GM04504 (cell line): Measurements from ENCODE around the gene FRMPD1.
"Not testable (repeated sequence)": the region's sequence is repeated elsewhere in the genome, so short reads cannot be mapped to it uniquely, and the experiment has no call there.

ENCODE experiments used
- DNase-seq: peaks from one replicate; pipeline ENCODE4 v3.0.0-alpha.2; 2012; ENCODE audit warnings: low read depth

FRMPD1 gene

GRCh38 chr9:37650873-37651768 is at the start of gene FRMPD1:
Gene FRMPD1 (plus strand): TSS chr9:37650954. CDS start chr9:37692642, 41,688 bp downstream.
- no peak for DNase-seq

- not testable (repeated sequence) for DNase-seq
Observed at GRCh38 chr9:37602061-37602460, 48.7 kb upstream of the FRMPD1 start.

GRCh38 chr9:37602817-37603216 is 47.9 kb upstream of the FRMPD1 start:
- DNase-seq: no peak

GRCh38 chr9:37604296-37604695 is 46.5 kb upstream of the FRMPD1 start:
- no peak for DNase-seq

GRCh38 chr9:37608250-37608649 is 42.5 kb upstream of the FRMPD1 start:
- no peak for DNase-seq

GRCh38 chr9:37609735-37610397 is 40.9 kb upstream of the FRMPD1 start:
- no peak for DNase-seq

GRCh38 chr9:37611014-37611413 is 39.7 kb upstream of the FRMPD1 start:
- no peak for DNase-seq

- no peak for DNase-seq
Observed at GRCh38 chr9:37611961-37612360, 38.8 kb upstream of the FRMPD1 start.

- no peak for DNase-seq
Observed at GRCh38 chr9:37617161-37617560, 33.6 kb upstream of the FRMPD1 start.

GRCh38 chr9:37617832-37618231 is 32.9 kb upstream of the FRMPD1 start:
- peak; percentile 42 for DNase-seq

- DNase-seq: peak; percentile 57
Observed at GRCh38 chr9:37618817-37619216, 31.9 kb upstream of the FRMPD1 start.

GRCh38 chr9:37619806-37620205 is 30.9 kb upstream of the FRMPD1 start:
- no peak for DNase-seq

- DNase-seq: no peak
Observed at GRCh38 chr9:37620396-37620795, 30.4 kb upstream of the FRMPD1 start.

GRCh38 chr9:37621273-37622121 is 29.3 kb upstream of the FRMPD1 start:
- DNase-seq: no peak

GRCh38 chr9:37622462-37622861 is 28.3 kb upstream of the FRMPD1 start:
- peak; percentile 18 for DNase-seq

- no peak for DNase-seq
Observed at GRCh38 chr9:37623267-37623666, 27.5 kb upstream of the FRMPD1 start.

GRCh38 chr9:37624073-37624472 is 26.7 kb upstream of the FRMPD1 start:
- no peak for DNase-seq

- no peak for DNase-seq
Observed at GRCh38 chr9:37625036-37625757, 25.6 kb upstream of the FRMPD1 start.

- no peak for DNase-seq
Observed at GRCh38 chr9:37625758-37626147, 25.0 kb upstream of the FRMPD1 start.

- DNase-seq: no peak
Observed at GRCh38 chr9:37626708-37627292, 24.0 kb upstream of the FRMPD1 start.

- no peak for DNase-seq
Observed at GRCh38 chr9:37632479-37632878, 18.3 kb upstream of the FRMPD1 start.
